RWPE2 (cell line): ENCODE results near the gene TEX13C.

ENCODE experiments used
- ATAC-seq: fragments of 200-7000 bp; cut with Tn5 transposase; 3 replicates; pipeline ENCODE4 v1.9.1; 2021; ENCODE audit warnings: low read depth
- DNase-seq: peaks from one replicate; pipeline ENCODE4 v3.0.0-alpha.2; 2020; ENCODE audit warnings: low spot score
- H3K27ac ChIP-seq: fragments of 450-650 bp; 2 replicates; pipeline ENCODE4 v1.5.1; 2017; ENCODE audit warnings: mild to moderate bottlenecking; ENCODE audit not compliant: poor library complexity, severe bottlenecking
- H3K27me3 ChIP-seq: fragments of 250-450 bp; sonication (Bioruptor Pico); 2 replicates; pipeline ENCODE4 v1.5.1; 2021; ENCODE audit warnings: mild to moderate bottlenecking, moderate library complexity; ENCODE audit not compliant: insufficient read depth, poor library complexity, severe bottlenecking
- H3K36me3 ChIP-seq: fragments of 250-450 bp; sonication (Bioruptor Pico); 2 replicates; pipeline ENCODE4 v1.5.1; 2020; ENCODE audit warnings: low read depth, mild to moderate bottlenecking, moderate library complexity
- H3K4me1 ChIP-seq: fragments of 250-450 bp; sonication (Bioruptor Pico); 2 replicates; pipeline ENCODE4 v1.5.1; 2021; ENCODE audit warnings: mild to moderate bottlenecking, moderate library complexity; ENCODE audit not compliant: insufficient read depth, poor library complexity, severe bottlenecking
- H3K4me3 ChIP-seq: fragments of 250-450 bp; sonication (Bioruptor Pico); 2 replicates; pipeline ENCODE4 v1.5.1; 2021; ENCODE audit warnings: mild to moderate bottlenecking, moderate library complexity; ENCODE audit not compliant: severe bottlenecking
- H3K9me3 ChIP-seq: fragments of 250-450 bp; sonication (Bioruptor Pico); 2 replicates; pipeline ENCODE4 v1.5.1; 2021; ENCODE audit warnings: mild to moderate bottlenecking, moderate library complexity; ENCODE audit not compliant: severe bottlenecking
- CTCF ChIP-seq: fragments of 450-650 bp; IDR thresholded peaks from one replicate; pipeline ENCODE4 v1.5.1; 2017; ENCODE audit warnings: mild to moderate bottlenecking, moderate library complexity; ENCODE audit not compliant: poor library complexity, severe bottlenecking

The TEX13C gene

GRCh38 chrX:125333583-125333982 is 13.9 kb downstream of the TEX13C start:
- Histone ChIP-seq H3K27me3 (no peaks in the 10 kb centered on the region), H3K4me3 (no peak overlapping the region), H3K9me3 (no peaks in the 10 kb centered on the region), H3K4me1 (no peaks in the 10 kb centered on the region), H3K36me3 (no peaks in the 10 kb centered on the region), H3K27ac (no peak overlapping the region)
- no peak for TF ChIP-seq CTCF
- no peak for ATAC-seq
- no peak for DNase-seq

GRCh38 chrX:125340490-125340889 is 20.8 kb downstream of the TEX13C start:
- no peak for DNase-seq
- no peaks in the 10 kb centered on the region for H3K27me3 ChIP-seq

GRCh38 chrX:125374169-125374568 is 54.5 kb downstream of the TEX13C start:
- no peak for TF ChIP-seq CTCF
- H3K4me3 ChIP-seq: no peak overlapping the region
- no peak for ATAC-seq

More at GRCh38 chrX:125340490-125340889, 20.8 kb downstream of the TEX13C start:
- H3K27ac ChIP-seq: no peak overlapping the region
- H3K36me3 ChIP-seq: no peaks in the 10 kb centered on the region
- no peaks in the 10 kb centered on the region for H3K4me1 ChIP-seq
- H3K4me3 ChIP-seq: no peak overlapping the region
- no peak for ATAC-seq
- no peak for TF ChIP-seq CTCF
- no peaks in the 10 kb centered on the region for H3K9me3 ChIP-seq

More at GRCh38 chrX:125374169-125374568, 54.5 kb downstream of the TEX13C start:
- Histone ChIP-seq H3K27ac (no peak overlapping the region), H3K27me3 (no peaks in the 10 kb centered on the region), H3K9me3 (no peaks in the 10 kb centered on the region), H3K4me1 (no peaks in the 10 kb centered on the region), H3K36me3 (no peaks in the 10 kb centered on the region)
- no peak for DNase-seq
